Suprapubic skin (tissue), 3 donors: ENCODE measurements around the gene BNC1.

Source experiments
- CTCF ChIP-seq, 2 donors: fragments of 200-600 bp in 1 of 2; fragments of 450-650 bp in 1 of 2; sonication (generic) in 1 of 2; IDR thresholded peaks; one replicate each; pipeline ENCODE4 v1.5.1; 2016 to 2019; ENCODE audit warnings: antibody characterized with exemption in 2 of 2, mild to moderate bottlenecking in 1 of 2, moderate library complexity in 1 of 2
- EP300 ChIP-seq: sonication (generic); formaldehyde crosslinking; IDR thresholded peaks from one replicate; pipeline ENCODE4 v1.6.1; 2017; ENCODE audit warnings: antibody characterized with exemption
- POLR2A ChIP-seq, 2 donors: fragments of 450-650 bp; IDR thresholded peaks; one replicate each; pipeline ENCODE4 v1.6.1; 2017; ENCODE audit warnings: antibody characterized with exemption in 2 of 2, mild to moderate bottlenecking in 2 of 2, moderate library complexity in 2 of 2

GRCh38 chr15:83312071-83312470 lies 27.6 kb upstream of the BNC1 start:
- TF ChIP-seq EP300 (no peak), CTCF (IDR thresholded peaks at IDR 0.05) (no peak), POLR2A (IDR thresholded peaks at IDR 0.05) (no peak)
